K562 (cell line): Measurements from ENCODE around the gene DAPK2. TPM values are rescaled to one million over a fixed set of nuclear protein-coding genes. Genes with fewer than 3 reads are reported as not detected.

Experiments
- MITF ChIP-seq: IDR thresholded peaks from 2 replicates; pipeline ENCODE4 v1.6.1; 2014; ENCODE audit warnings: antibody characterized with exemption
- PML ChIP-seq: IDR thresholded peaks from 2 replicates; pipeline ENCODE4 v1.6.1; 2012; ENCODE audit warnings: low read length, inconsistent platforms
- POLR2AphosphoS2 ChIP-seq: IDR thresholded peaks from 2 replicates; pipeline ENCODE4 v1.6.1; 2012; ENCODE audit warnings: low read length, improper control_type of control experiment
- RBM34 ChIP-seq: fragments of 200-400 bp; formaldehyde crosslinking; IDR thresholded peaks from 2 replicates; pipeline ENCODE4 v1.6.1; 2018; ENCODE audit warnings: low read length, borderline replicate concordance; ENCODE audit not compliant: insufficient read depth
- TFAP4 ChIP-seq: sonication (generic); formaldehyde crosslinking; IDR thresholded peaks from 2 replicates; pipeline ENCODE4 v1.8.0; 2022; ENCODE audit warnings: missing genetic modification reagents, mild to moderate bottlenecking, moderate library complexity, borderline replicate concordance
- polyA plus RNA-seq, 8 experiments: library from polyadenylated mRNA; depleted of rRNA in 4 of 8; stranded (reverse) in 5 of 8; unstranded in 3 of 8; fragments of >200 nt; fragmentation: Nextera tagmentation in 2 of 8; fragmentation: Illumina TruSeq in 1 of 8; extraction: Ambion mirVana in 2 of 8; extraction: Trizol in 1 of 8; gene quantifications; 2 replicates each; pipeline versions ENCODE4 v1.2.1 to v1.2.3, GENCODE V29; 2011 to 2014; ENCODE audit warnings: inconsistent platforms in 1 of 8, missing spikeins in 1 of 8
- total RNA-seq, 7 experiments: library from RNA; depleted of rRNA in 6 of 7; stranded (reverse); fragments of >200 nt in 6 of 7; fragmentation: Illumina TruSeq in 2 of 7; extraction: Trizol in 2 of 7; gene quantifications; 2 replicates each; pipeline versions ENCODE4 v1.2.1 to v1.2.3, GENCODE V29; 2011 to 2021; ENCODE audit warnings: low replicate concordance in 1 of 7
- TF ChIP-seq, protein P1 (sequence below): fragments of 450-650 bp; IDR thresholded peaks from 2 replicates; pipeline ENCODE4 v1.6.1; 2016; ENCODE audit warnings: mild to moderate bottlenecking, moderate library complexity

Gene DAPK2
- total and polyA plus RNA-seq, 9 of the 15 experiments (the other 6 are each of a cell fraction or from before 2014, with no cell fraction given), result 0.14 to 5.2 (median 2.2) TPM

DNA sequence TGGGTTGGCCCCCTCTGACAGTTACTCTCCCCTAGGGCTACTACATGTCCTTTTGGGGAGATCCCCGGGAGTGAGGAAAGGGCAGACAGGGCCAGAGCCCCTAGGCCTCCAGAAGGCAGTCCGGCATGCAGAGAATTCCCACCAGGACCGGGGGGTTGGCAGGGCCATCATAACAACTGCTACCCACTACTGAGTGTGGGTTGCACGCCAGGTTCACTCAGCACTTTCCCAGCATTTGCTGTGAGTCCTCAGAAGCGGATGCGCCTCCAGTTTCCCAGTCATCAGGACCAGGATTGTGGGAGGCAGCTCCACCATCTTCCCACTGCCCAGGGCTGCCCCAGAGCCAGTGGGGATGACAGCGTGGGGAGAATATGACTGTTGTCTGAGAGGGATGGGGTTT is 161.3 kb downstream of the DAPK2 start (continued):
- TF ChIP-seq, protein P1, sequence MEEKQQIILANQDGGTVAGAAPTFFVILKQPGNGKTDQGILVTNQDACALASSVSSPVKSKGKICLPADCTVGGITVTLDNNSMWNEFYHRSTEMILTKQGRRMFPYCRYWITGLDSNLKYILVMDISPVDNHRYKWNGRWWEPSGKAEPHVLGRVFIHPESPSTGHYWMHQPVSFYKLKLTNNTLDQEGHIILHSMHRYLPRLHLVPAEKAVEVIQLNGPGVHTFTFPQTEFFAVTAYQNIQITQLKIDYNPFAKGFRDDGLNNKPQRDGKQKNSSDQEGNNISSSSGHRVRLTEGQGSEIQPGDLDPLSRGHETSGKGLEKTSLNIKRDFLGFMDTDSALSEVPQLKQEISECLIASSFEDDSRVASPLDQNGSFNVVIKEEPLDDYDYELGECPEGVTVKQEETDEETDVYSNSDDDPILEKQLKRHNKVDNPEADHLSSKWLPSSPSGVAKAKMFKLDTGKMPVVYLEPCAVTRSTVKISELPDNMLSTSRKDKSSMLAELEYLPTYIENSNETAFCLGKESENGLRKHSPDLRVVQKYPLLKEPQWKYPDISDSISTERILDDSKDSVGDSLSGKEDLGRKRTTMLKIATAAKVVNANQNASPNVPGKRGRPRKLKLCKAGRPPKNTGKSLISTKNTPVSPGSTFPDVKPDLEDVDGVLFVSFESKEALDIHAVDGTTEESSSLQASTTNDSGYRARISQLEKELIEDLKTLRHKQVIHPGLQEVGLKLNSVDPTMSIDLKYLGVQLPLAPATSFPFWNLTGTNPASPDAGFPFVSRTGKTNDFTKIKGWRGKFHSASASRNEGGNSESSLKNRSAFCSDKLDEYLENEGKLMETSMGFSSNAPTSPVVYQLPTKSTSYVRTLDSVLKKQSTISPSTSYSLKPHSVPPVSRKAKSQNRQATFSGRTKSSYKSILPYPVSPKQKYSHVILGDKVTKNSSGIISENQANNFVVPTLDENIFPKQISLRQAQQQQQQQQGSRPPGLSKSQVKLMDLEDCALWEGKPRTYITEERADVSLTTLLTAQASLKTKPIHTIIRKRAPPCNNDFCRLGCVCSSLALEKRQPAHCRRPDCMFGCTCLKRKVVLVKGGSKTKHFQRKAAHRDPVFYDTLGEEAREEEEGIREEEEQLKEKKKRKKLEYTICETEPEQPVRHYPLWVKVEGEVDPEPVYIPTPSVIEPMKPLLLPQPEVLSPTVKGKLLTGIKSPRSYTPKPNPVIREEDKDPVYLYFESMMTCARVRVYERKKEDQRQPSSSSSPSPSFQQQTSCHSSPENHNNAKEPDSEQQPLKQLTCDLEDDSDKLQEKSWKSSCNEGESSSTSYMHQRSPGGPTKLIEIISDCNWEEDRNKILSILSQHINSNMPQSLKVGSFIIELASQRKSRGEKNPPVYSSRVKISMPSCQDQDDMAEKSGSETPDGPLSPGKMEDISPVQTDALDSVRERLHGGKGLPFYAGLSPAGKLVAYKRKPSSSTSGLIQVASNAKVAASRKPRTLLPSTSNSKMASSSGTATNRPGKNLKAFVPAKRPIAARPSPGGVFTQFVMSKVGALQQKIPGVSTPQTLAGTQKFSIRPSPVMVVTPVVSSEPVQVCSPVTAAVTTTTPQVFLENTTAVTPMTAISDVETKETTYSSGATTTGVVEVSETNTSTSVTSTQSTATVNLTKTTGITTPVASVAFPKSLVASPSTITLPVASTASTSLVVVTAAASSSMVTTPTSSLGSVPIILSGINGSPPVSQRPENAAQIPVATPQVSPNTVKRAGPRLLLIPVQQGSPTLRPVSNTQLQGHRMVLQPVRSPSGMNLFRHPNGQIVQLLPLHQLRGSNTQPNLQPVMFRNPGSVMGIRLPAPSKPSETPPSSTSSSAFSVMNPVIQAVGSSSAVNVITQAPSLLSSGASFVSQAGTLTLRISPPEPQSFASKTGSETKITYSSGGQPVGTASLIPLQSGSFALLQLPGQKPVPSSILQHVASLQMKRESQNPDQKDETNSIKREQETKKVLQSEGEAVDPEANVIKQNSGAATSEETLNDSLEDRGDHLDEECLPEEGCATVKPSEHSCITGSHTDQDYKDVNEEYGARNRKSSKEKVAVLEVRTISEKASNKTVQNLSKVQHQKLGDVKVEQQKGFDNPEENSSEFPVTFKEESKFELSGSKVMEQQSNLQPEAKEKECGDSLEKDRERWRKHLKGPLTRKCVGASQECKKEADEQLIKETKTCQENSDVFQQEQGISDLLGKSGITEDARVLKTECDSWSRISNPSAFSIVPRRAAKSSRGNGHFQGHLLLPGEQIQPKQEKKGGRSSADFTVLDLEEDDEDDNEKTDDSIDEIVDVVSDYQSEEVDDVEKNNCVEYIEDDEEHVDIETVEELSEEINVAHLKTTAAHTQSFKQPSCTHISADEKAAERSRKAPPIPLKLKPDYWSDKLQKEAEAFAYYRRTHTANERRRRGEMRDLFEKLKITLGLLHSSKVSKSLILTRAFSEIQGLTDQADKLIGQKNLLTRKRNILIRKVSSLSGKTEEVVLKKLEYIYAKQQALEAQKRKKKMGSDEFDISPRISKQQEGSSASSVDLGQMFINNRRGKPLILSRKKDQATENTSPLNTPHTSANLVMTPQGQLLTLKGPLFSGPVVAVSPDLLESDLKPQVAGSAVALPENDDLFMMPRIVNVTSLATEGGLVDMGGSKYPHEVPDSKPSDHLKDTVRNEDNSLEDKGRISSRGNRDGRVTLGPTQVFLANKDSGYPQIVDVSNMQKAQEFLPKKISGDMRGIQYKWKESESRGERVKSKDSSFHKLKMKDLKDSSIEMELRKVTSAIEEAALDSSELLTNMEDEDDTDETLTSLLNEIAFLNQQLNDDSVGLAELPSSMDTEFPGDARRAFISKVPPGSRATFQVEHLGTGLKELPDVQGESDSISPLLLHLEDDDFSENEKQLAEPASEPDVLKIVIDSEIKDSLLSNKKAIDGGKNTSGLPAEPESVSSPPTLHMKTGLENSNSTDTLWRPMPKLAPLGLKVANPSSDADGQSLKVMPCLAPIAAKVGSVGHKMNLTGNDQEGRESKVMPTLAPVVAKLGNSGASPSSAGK, result no peak
- TF ChIP-seq MITF (no peak), PML (no peak), TFAP4 (CRISPR knock-in tag) (no peak), POLR2AphosphoS2 (no peak), RBM34 (no peak)
